Thyroid gland (tissue), 4 donors: ENCODE data around the gene LRRC37A.
"Not testable (repeated sequence)": the region's sequence is repeated elsewhere in the genome, so short reads cannot be mapped to it uniquely, and the experiment has no call there.

ENCODE experiments used
- POLR2A ChIP-seq, 2 donors: fragments of 450-650 bp; IDR thresholded peaks; one replicate each; pipeline ENCODE4 v1.6.1; 2017; ENCODE audit warnings: antibody characterized with exemption in 2 of 2, mild to moderate bottlenecking in 2 of 2, moderate library complexity in 1 of 2
- TF ChIP-seq, protein P1 (sequence below), 6 experiments: fragments of 200-600 bp in 3 of 6; fragments of 450-650 bp in 3 of 6; sonication (generic) in 3 of 6; IDR thresholded peaks; one replicate each; pipeline ENCODE4 v1.5.1; 2016 to 2019; ENCODE audit warnings: antibody characterized with exemption in 6 of 6, mild to moderate bottlenecking in 2 of 6, inconsistent platforms in 1 of 6, moderate library complexity in 1 of 6

DNA sequence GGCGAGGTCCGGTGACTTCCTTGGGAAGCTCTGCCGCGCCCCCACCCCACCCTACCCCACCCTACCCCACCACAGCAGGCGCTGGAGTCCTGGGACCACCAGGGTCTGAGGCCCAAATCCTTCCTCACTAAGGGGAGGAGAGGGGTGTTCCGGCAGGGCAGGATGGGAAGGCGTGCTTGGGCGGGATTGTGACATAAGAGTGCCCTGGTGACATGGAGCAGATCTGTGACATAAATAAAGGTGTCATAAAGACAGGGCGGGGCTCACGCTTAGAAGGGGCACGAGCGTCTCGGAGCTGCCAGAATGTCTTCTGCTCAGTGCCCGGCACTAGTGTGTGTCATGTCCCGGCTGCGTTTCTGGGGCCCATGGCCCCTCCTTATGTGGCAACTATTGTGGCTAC lies at the start of gene LRRC37A:
- TF ChIP-seq, protein P1, sequence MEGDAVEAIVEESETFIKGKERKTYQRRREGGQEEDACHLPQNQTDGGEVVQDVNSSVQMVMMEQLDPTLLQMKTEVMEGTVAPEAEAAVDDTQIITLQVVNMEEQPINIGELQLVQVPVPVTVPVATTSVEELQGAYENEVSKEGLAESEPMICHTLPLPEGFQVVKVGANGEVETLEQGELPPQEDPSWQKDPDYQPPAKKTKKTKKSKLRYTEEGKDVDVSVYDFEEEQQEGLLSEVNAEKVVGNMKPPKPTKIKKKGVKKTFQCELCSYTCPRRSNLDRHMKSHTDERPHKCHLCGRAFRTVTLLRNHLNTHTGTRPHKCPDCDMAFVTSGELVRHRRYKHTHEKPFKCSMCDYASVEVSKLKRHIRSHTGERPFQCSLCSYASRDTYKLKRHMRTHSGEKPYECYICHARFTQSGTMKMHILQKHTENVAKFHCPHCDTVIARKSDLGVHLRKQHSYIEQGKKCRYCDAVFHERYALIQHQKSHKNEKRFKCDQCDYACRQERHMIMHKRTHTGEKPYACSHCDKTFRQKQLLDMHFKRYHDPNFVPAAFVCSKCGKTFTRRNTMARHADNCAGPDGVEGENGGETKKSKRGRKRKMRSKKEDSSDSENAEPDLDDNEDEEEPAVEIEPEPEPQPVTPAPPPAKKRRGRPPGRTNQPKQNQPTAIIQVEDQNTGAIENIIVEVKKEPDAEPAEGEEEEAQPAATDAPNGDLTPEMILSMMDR (IDR thresholded peaks at IDR 0.05) = not testable (repeated sequence)
- not testable (repeated sequence) for TF ChIP-seq POLR2A (IDR thresholded peaks at IDR 0.05)
